Peyer's patch (tissue), 4 donors: Measurements from ENCODE around the gene SLX9.

Experiments
- POLR2A ChIP-seq, 2 donors: fragments of 450-650 bp; IDR thresholded peaks; one replicate each; pipeline ENCODE4 v1.5.1; 2017; ENCODE audit warnings: antibody characterized with exemption in 2 of 2, mild to moderate bottlenecking in 2 of 2, moderate library complexity in 2 of 2
- TF ChIP-seq, protein P1 (sequence below), 6 experiments: fragments of 450-650 bp in 4 of 6; fragments of 200-600 bp in 2 of 6; sonication (generic) in 1 of 6; IDR thresholded peaks; one replicate each; pipeline ENCODE4 v1.5.1; 2017 to 2019; ENCODE audit warnings: antibody characterized with exemption in 6 of 6, mild to moderate bottlenecking in 3 of 6, moderate library complexity in 1 of 6

DNA sequence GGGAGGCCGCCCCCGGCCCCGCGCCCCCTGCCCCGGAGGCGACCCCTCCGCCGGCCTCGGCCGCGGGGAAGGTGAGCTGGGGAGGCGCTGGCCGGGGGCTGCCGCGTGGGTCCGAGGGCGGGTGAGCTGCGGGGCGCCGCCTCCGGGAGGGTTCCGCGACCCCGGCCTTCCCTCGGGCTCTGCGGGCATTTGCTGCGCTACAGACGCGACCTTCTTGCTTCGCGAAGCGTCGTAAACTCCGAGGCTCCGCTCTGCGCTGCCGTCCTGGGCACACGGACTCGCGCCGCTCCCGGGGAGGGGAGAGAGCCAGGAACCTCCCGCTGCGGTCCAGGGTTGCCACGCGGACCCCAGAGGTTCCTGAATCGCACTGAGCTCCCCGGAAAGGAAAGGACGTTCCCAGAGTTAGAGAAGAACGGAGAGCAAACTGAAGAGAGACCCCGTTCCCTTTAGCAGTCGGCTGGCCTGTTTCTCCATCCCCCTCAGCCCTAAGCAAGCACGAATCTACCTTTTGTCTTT lies 345 bp downstream of the SLX9 start:
- TF ChIP-seq, protein P1, sequence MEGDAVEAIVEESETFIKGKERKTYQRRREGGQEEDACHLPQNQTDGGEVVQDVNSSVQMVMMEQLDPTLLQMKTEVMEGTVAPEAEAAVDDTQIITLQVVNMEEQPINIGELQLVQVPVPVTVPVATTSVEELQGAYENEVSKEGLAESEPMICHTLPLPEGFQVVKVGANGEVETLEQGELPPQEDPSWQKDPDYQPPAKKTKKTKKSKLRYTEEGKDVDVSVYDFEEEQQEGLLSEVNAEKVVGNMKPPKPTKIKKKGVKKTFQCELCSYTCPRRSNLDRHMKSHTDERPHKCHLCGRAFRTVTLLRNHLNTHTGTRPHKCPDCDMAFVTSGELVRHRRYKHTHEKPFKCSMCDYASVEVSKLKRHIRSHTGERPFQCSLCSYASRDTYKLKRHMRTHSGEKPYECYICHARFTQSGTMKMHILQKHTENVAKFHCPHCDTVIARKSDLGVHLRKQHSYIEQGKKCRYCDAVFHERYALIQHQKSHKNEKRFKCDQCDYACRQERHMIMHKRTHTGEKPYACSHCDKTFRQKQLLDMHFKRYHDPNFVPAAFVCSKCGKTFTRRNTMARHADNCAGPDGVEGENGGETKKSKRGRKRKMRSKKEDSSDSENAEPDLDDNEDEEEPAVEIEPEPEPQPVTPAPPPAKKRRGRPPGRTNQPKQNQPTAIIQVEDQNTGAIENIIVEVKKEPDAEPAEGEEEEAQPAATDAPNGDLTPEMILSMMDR (IDR thresholded peaks at IDR 0.05) = no peak
- no peak for TF ChIP-seq POLR2A (IDR thresholded peaks at IDR 0.05)
